GM18507 (cell line): Measurements from ENCODE around the gene BEND5.

Source experiments
- DNase-seq: peaks from one replicate; pipeline ENCODE4 v3.0.0; 2011; ENCODE audit warnings: low read depth; ENCODE audit not compliant: insufficient read length; ENCODE audit errors: extremely low spot score
- FAIRE-seq: peaks from 2 replicates; lab custom pipeline; 2011; peaks lifted over from hg19 to GRCh38; lab: Jason Lieb, UNC

Gene BEND5

GRCh38 chr1:48767975-48768510 is 8.6 kb downstream of the BEND5 start:
- FAIRE-seq = no peak
- DNase-seq = no peak

GRCh38 chr1:48765335-48765734 is 11.4 kb downstream of the BEND5 start:
- no peak for FAIRE-seq
- no peak for DNase-seq

- FAIRE-seq = no peak
- DNase-seq = no peak
These were observed 14.7 kb downstream of the BEND5 start for GRCh38 chr1:48761986-48762385.

GRCh38 chr1:48761411-48761810 is 15.3 kb downstream of the BEND5 start:
- DNase-seq = no peak
- FAIRE-seq = no peak

DNA sequence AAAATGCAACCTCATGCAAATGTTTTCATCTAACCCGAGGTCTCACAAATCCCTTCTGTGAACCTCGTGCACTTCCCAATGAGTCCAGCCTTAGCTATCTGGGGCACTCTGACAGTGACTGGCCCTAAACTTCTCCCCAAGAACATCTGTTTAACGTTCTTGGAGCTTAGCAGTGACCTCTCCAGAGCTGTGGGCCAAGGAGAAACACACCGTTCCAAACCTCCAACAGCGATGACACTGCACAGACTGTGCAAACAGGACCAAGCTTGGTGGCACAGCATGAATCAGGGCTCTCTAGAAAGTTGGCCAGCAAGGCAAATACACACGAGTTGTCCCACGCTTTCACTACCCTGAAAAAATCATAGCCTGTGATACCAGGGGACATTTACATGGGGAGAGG is 15.8 kb downstream of the BEND5 start:
- DNase-seq = no peak
- FAIRE-seq = no peak

GRCh38 chr1:48758976-48759375 is 17.7 kb downstream of the BEND5 start:
- no peak for DNase-seq
- FAIRE-seq = no peak

DNA sequence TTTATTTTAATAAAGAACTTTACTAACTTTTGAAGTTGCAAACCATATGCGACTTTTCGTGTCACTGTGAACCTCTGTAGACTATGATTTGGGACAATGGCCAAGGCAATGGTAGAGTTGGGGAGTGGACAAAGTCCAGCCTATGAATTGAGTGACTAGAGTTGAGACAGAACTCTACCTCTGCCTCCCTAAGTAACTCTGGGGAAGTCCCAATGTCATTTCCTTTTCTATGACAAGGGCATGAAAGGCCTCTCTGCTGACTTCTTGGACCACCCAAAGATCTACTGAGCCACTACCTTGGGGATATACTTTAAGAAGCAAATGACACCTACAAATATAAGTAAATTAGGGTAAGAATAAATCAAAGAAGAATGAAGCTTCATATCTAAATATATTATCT is 19.3 kb downstream of the BEND5 start:
- no peak for FAIRE-seq

GRCh38 chr1:48756683-48757316 is 19.9 kb downstream of the BEND5 start:
- DNase-seq (no peak), FAIRE-seq (no peak)

More for the DNA sequence above, 19.3 kb downstream of the BEND5 start:
- no peak for DNase-seq

DNA sequence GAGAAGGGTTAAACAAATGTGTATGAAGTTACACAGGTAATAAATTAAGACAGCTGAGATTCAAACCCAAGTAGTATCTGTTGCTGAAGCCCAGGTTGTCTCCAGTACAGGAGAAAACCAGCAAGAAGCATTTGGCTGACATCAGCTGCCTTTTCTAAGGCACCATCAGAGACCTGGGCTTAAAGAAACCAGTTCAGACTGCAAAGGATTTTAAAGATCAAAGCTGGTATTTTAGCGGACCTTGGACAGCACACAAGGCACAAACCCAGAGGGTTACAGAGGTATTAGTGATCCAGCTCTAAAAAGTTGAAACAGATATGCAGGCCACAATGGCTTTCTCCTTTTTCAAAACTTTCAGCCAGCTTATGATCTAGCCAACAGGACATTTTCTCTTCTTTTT is 23.4 kb downstream of the BEND5 start:
- FAIRE-seq (no peak), DNase-seq (no peak)

DNA sequence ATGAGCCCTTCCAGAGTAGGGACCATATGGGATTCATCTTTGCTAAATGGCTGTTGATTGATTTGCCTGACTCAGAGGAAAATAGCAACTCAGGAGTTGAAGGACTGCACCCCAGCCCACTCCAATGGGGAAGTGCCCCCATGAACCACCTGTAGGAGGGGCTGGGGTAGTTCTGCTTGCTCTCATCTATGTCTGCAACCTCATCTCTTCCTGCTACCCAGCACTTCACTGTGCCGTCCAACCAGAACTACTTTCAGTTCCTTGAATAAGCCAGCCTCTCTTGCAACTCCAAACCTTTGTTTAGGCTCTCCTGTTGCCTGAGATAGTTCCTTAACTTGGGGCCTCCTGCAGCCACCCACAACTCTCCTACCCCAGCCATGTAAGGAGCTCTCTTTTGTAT is 26.6 kb downstream of the BEND5 start:
- FAIRE-seq = peak; percentile 84

GRCh38 chr1:48749068-48749467 is 27.6 kb downstream of the BEND5 start:
- DNase-seq (no peak), FAIRE-seq (no peak)

More for the DNA sequence above, 26.6 kb downstream of the BEND5 start:
- no peak for DNase-seq

DNA sequence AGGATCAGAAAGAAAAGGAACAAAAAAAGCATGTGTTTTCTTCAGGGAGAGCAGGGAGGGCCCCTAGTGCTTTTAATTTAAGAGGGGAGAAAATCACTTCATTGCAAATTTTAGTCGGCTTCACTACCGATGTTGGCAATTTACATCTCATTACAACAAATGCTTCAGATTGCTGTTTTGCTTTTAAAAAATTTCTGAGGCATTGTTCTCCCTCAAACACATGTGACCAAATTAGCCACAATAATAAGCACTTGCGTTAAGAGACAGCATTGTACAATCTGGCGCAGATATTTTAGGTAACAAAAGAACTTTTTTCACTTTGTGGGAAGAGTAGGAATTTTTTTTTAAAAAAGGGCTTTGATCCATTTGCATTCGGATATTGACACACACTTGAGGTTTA is 29.8 kb downstream of the BEND5 start:
- DNase-seq = no peak
- FAIRE-seq = no peak

GRCh38 chr1:48744032-48744431 is 32.7 kb downstream of the BEND5 start:
- DNase-seq = no peak
- no peak for FAIRE-seq

DNA sequence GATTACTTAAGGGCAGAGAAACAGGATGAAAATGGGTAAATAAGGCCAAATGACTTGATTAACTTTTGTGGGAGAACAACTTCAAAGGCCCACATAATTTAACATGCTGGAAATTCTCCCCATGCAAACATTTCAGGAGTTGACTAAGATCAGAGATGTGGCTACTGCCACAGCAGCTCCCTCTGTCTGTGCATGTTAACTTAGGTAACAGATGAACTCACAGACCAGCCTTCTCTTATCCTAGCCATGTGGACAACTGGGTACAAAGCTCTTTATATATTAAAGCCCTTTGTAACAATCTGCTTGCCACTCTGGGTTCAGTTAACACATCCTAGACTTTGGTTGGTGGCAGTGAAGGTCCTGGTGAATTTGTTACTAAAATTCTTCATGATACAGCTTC is 33.2 kb downstream of the BEND5 start:
- FAIRE-seq = no peak
- DNase-seq = no peak

DNA sequence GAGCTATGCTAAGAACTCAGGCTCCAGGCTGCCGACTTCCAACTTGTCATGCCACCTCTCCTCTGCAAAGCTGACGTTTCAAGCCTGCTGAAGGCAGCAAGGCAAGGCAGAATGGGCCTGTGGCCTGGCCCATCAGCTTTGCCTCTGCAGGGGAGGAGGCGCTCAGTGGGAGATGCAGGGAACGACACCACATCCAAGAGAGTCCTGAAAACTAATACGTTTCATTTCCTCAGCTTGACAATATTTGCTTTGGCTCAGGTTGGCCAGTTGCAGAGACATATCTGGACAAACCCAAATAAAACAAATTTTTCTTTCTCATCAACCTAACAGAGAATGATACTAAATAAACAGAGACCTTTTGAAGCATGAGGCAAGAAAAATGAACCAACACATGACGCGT is 35.3 kb downstream of the BEND5 start:
- DNase-seq (no peak), FAIRE-seq (no peak)

DNA sequence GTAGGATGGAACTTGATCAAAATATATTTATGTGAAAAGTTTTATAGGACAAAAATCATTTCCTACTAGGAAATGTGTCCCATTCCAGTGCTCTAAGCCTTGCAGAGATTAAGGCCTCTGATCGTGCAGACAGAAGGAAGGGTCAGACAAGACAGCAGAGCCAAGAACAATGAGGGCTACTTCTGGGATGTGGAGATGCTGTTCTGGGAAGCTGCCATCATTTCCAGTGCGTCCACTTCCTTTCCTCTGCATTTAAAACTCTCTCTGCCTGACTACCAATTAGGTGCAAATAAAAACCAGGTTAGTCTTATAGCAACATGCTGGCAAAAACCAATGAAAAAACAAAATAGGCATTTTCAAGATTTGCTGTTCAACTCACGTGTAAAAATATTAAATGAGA is 36.1 kb downstream of the BEND5 start:
- FAIRE-seq = no peak

GRCh38 chr1:48739091-48739490 is 37.6 kb downstream of the BEND5 start:
- DNase-seq (no peak), FAIRE-seq (no peak)

More for the DNA sequence above, 36.1 kb downstream of the BEND5 start:
- DNase-seq = no peak

- no peak for FAIRE-seq
These were observed 38.3 kb downstream of the BEND5 start for GRCh38 chr1:48738356-48738755.

DNA sequence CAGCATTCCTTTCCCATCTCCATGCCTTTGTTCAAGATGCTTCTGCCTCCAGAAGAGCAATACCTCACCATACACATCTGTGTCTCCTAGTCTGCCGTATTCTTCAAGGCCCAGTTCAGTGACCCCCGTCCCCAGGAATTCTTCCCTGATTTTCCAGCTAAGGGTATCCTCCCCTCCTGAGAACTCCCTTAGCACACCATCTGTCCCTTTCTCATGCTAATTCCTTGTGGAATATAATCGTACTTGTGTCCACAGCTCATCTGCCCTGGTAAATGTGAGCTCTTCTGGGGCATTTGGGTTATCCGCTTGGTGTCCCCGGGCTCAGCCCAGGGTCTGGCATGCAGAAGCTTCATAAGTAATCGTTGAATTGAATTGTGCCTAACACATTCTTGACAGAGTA is 40.9 kb downstream of the BEND5 start:
- DNase-seq (no peak), FAIRE-seq (no peak)

More at GRCh38 chr1:48738356-48738755, 38.3 kb downstream of the BEND5 start:
- DNase-seq = no peak

- peak; percentile 68 for FAIRE-seq
- no peak for DNase-seq
These were observed 46.4 kb downstream of the BEND5 start for GRCh38 chr1:48730164-48730910.

- FAIRE-seq (no peak), DNase-seq (no peak)
These were observed 48.1 kb downstream of the BEND5 start for GRCh38 chr1:48728584-48728983.
